Dermis microvascular lymphatic vessel endothelial cell (primary cell): ENCODE results near the gene CSF3R. TPM values are rescaled to one million over a fixed set of nuclear protein-coding genes. Genes with fewer than 3 reads are reported as not detected.
A peak's percentile ranks its signal among the peaks of the same experiment; 100 is the strongest.

Experiments used
- DNase-seq, 2 donors: peaks; one replicate each; pipeline versions ENCODE4 v3.0.0 to v3.0.0-alpha.2; 2010; ENCODE audit warnings: low read depth in 2 of 2
- total RNA-seq: library from RNA; depleted of rRNA; stranded (reverse); fragments of >200 nt; gene quantifications from 2 replicates; pipeline ENCODE4 v1.2.1, GENCODE V29; 2014

Gene CSF3R
- total RNA-seq, 1 donor from 2014 or later = not detected

- no peak for DNase-seq
Observed at GRCh38 chr1:36463463-36463802, 19.3 kb downstream of the CSF3R start.

- DNase-seq = no peak
Observed at GRCh38 chr1:36458910-36459309, 23.8 kb downstream of the CSF3R start.

DNA sequence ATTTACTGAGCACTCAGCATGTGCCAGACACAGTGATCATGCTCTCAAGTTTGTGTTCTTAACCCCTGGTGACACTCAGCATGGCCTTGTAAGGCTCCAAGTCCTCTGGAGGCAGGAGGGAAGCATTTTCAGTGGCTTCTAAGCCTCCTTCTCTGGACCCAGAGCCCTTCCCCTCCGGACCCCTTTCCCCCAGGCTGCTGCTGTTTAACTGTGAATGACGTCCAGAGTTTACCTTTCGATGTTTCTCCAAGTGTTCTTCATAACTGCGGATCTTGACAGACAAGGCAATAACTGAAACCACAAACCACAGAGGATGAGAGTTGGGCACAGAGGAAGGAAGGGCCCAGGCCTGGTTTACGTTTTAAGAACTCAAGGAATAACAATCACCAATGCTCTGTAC is 25.0 kb downstream of the CSF3R start:
- DNase-seq = no peak

DNA sequence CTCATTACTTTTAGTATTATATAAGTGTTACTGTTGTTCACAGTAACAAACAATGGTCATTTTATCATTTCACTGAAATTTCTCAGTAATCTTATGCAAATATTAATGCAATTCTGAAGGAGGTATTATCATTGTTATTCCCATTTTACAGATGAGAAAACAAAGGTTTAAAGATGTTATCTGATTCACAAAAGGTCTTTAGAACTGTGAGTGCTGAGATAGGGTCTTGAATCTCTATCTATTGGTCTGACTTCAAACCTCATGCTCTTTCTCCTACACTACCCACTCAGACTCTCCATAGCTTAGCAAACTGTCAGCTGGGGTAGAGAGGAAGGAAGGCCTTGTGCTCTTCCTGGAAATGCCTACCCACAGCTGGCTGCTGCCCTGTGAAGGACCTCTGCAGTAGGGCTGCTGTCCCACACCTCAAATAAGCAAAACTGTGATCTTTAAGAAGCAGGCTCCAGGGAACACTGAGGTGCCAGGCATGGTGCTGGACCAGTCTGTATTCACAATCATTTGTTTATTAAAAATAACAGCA is 26.3 kb downstream of the CSF3R start:
- DNase-seq = peak; percentile 13 to 24

DNA sequence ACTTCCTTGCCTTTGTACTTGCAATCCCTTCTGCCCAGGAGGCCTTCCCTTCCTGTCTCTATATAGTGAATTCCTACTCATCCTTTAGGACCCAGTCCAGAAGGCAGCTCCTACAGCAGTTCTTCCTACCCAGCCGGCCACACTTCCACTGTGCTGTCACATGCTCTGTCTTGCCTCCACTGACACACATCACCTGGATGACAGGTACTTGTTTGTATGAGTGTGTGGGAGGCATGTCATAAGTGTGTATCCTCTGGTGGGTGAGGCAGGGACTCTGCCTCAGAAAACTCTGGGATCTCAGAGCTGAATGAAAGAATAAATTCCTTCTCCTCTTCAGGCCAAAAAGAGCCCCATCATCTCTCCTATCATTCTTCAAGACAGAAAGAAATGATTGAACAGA is 27.3 kb downstream of the CSF3R start:
- no peak for DNase-seq

GRCh38 chr1:36453600-36454388 is 28.9 kb downstream of the CSF3R start:
- no peak for DNase-seq

GRCh38 chr1:36453051-36453450 is 29.7 kb downstream of the CSF3R start:
- no peak for DNase-seq

DNA sequence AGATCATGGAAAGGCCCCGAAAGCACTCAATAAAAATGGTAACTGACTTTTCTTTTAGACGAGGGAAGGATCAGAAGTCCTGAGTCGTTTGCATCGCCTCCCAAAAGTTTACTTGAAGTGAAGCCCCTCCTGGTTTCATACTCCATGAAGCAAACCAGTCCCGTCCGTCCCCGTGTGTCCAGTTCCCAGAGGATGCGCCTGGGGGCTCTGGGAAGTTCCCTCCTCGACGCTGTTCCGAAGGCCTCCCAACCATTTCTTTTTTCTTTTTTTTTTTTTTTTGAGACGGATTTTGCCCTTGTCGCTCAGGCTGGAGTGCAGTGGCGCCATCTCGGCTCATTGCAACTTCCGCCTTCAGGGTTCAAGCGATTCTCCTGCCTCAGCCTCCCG is 31.8 kb downstream of the CSF3R start:
- no peak for DNase-seq

- peak; percentile 94 to 97 for DNase-seq
Observed at GRCh38 chr1:36450270-36450918, 32.3 kb downstream of the CSF3R start, which contains the start of gene OSCP1. TSS of gene OSCP1 (minus strand) at chr1:36450451. CDS start at chr1:36450369, 82 bp downstream.

DNA sequence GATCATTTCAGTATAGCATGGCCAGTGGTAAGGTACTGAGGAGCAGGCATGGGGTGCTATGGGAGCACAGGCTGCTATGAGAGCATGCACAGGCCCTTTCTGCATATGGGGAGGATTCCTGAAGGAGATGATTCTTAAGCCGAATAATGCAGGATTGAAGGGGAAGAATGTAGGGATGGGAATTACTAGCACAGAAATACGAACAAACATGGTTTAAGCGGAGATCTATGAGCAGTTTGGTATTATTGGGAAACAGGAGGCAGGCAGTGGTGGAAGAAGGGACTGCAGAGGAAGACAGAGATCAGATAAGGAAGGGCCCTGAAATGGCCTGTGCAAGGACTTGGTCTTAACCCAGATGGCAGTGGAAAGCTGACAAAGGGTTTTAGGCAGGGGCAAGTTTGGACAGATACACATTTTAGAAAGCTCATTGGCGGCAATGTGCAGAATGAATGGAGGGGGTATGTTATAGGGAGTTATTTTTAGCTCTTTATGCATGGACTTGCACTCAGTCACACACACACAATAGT is 34.1 kb downstream of the CSF3R start:
- no peak for DNase-seq

GRCh38 chr1:36447450-36447849 is 35.3 kb downstream of the CSF3R start:
- DNase-seq = no peak

DNA sequence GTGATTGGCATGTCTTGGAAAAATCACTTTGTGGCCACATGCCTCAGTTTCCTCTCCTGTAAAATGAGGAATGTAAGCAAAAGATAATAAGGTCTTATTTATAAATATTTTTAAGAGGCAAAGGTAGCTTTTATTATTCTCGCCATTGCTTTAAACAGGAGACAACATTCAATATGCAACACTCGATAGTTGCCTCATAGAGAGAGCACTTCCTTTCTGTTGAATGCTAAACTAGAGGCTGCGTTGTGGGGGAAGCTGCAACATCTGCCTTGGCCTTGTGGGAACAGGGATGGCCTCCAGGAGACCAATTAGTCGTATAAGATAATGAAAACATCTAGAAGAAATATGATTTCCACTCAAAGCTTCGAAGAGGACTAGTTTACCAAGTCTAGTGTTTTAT is 36.0 kb downstream of the CSF3R start:
- no peak for DNase-seq

DNA sequence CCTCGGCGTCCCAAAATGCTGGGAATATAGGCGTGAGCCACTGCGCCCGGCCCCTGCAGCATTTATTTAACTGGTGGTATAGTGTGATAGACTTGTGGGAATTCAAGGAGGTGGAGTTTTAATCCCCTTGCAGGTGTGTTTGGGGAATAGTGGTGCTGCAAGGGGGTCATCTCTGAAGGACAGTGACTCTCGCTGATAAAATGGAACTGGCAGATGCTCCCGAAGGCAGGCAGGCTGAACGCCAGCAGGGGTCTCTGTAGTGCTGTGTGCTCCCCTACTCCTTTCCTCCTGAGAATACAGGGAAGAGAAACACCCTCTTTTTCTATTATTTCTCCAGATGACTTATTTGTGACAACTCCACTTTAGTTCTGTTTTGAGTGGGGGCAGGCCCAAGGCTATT is 36.4 kb downstream of the CSF3R start:
- DNase-seq = peak in 1 of 2 donors; percentile 22

- no peak for DNase-seq
Observed at GRCh38 chr1:36443297-36443696, 39.4 kb downstream of the CSF3R start.

DNA sequence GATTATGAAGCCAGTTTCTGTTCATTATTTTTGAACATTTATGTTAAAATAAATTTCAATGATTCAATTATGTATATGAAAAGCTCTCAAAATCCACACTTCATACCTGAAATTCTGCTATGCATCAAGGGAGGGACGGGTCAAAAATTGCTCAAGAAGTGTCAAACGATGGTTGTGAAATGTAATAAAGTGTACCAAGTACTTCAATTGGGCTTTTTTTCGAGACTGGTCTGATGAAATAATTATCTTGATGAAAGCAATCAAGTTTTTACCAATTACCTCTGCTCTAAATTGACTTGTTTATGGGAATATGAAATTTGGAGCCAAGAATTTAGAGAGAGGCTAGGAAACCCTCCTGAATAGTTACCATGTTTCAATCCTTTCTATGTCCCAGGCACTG is 40.4 kb downstream of the CSF3R start:
- no peak for DNase-seq

DNA sequence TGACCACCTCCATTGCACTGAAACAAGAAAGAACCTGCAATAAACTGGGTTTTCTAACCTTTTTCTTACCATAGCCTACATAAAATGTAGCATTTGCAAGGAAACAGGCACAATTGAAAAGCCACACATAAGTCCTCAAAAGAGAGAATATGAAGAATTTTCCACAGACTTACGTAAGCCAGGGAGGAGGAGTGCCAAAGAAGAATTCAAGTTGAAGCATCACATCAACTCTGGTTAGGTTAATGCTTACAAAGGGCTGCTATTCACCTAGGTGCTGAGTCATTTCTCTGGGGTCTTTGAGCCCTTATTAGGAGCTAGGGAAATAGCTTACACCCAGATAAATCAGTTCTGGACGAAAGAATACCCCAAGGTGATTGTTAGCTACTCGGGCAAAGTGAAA is 42.1 kb downstream of the CSF3R start:
- no peak for DNase-seq

DNA sequence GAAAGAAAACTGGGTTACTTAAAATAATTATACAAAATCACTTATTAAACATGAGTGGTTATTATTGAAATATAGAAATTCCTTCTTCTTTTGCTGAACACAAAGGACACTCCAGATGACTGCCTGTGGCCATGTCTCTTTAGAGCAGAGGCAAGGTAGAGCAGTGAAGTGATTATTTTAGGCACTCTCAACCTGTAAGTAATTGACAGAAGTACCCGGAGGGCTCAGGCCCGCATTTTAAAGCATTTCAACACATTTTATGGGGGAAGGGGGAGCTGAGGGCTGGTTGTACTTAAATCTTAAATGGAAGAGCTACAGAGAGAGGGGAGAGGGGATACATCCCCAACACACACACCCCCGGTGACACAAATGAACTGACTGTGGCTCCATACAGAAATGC is 42.7 kb downstream of the CSF3R start:
- DNase-seq = no peak

GRCh38 chr1:36438715-36439114 is 44.0 kb downstream of the CSF3R start:
- DNase-seq = no peak

DNA sequence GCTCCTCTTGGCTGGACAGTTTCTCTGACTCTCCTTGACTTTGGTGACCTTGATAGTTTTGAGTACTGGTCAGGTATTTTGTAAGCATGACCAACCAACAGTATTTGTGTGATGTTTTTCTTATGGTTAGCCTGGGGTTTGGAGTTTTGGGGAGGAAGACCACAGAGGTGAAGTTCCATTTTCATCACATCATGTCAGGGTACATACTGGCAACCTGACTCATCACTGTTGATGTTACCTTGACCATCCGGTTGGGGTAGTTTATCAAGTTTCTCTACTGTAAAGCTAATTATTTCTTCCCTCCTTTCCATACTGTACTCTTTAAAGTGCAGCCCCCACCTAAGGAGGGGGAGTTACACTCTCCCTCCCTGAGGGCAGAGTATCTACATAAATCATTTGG is 45.9 kb downstream of the CSF3R start:
- no peak for DNase-seq

GRCh38 chr1:36433102-36433501 is 49.6 kb downstream of the CSF3R start:
- peak in 1 of 2 donors; percentile 19 for DNase-seq

- DNase-seq = peak; percentile 30 to 65
Observed at GRCh38 chr1:36432616-36433015, 50.1 kb downstream of the CSF3R start.

DNA sequence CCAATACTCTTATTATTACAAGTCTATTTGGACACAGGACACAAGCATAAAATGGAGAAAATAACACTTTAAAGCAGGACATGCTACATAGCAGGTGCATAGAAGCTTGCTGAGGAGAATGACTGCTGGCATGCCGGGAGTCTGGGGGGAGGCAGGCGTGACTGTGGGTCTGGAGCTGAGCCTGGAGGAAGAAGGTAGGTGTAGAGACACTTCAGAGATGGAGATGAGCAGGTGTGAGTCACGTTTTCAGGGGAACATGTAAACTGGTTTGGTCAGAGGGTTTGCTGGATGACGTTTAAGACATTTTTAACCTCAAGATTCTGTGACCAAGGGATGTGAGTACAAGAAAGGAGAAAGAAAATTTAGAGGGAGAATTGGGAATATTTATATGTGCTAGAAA is 56.9 kb downstream of the CSF3R start:
- DNase-seq = no peak

- no peak for DNase-seq
Observed at GRCh38 chr1:36421649-36422048, 61.1 kb downstream of the CSF3R start.
